OCI-LY7 (cell line): ENCODE data around the gene HLA-A. TPM values are rescaled to one million over a fixed set of nuclear protein-coding genes. Genes with fewer than 3 reads are reported as not detected.

Experiments used
- BruUV-seq: library from RNA; stranded (reverse); fragments of 400-500 nt; replicated peaks from 2 replicates; lab custom pipeline; 2021; lab: Mats Ljungman, UMichigan
- CTCF ChIA-PET: fragments of 300-600 bp; sonication (Branson Sonifier 250); formaldehyde crosslinking; loops from one replicate; lab custom pipeline; 2022; ENCODE audit warnings: antibody characterized with exemption; ENCODE audit not compliant: unreplicated experiment; lab: Charles Lee
- POLR2A ChIA-PET: fragments of 300-600 bp; sonication (Branson Sonifier 250); formaldehyde crosslinking; loops from one replicate; lab custom pipeline; 2022; ENCODE audit warnings: antibody characterized with exemption; lab: Charles Lee
- DNase-seq: peaks from one replicate; pipeline ENCODE4 v3.0.0-alpha.2; 2015; ENCODE audit warnings: low spot score
- H2AFZ ChIP-seq: fragments of 200-600 bp; sonication (generic), shearing (Covaris generic); 2 replicates; pipeline ENCODE4 v1.6.1; 2014; ENCODE audit warnings: mild to moderate bottlenecking, antibody characterized with exemption, low read length, moderate library complexity
- H3K27ac ChIP-seq: fragments of 200-600 bp; sonication (generic); 2 replicates; pipeline ENCODE4 v1.5.1; 2014; ENCODE audit warnings: mixed run types, low read depth, mild to moderate bottlenecking, moderate library complexity, low read length, inconsistent platforms; ENCODE audit not compliant: poor library complexity, severe bottlenecking
- H3K36me3 ChIP-seq: fragments of 200-600 bp; sonication (generic); 2 replicates; pipeline ENCODE4 v1.6.1; 2014; ENCODE audit warnings: mild to moderate bottlenecking, antibody characterized with exemption, low read length, moderate library complexity, mixed read lengths; ENCODE audit not compliant: insufficient read depth
- H3K4me1 ChIP-seq: fragments of 200-600 bp; sonication (generic); 2 replicates; pipeline ENCODE4 v1.5.1; 2014; ENCODE audit warnings: mild to moderate bottlenecking, low read length; ENCODE audit not compliant: insufficient read depth, poor library complexity, severe bottlenecking
- H3K4me2 ChIP-seq: fragments of 200-600 bp; sonication (generic); 2 replicates; pipeline ENCODE4 v1.6.1; 2014; ENCODE audit warnings: mild to moderate bottlenecking, low read length
- H3K4me3 ChIP-seq: fragments of 200-600 bp; sonication (generic); 2 replicates; pipeline ENCODE4 v1.5.1; 2014; ENCODE audit warnings: mild to moderate bottlenecking, low read depth, low read length; ENCODE audit not compliant: poor library complexity, severe bottlenecking
- H3K79me2 ChIP-seq: fragments of 200-600 bp; sonication (generic); 2 replicates; pipeline ENCODE4 v1.6.1; 2016; ENCODE audit warnings: low read depth, mild to moderate bottlenecking, low read length, moderate library complexity, mixed read lengths; ENCODE audit not compliant: insufficient read depth
- H3K9me2 ChIP-seq: fragments of 200-600 bp; sonication (generic); 2 replicates; pipeline ENCODE4 v1.6.1; 2016; ENCODE audit warnings: mild to moderate bottlenecking, low read length, mixed read lengths; ENCODE audit not compliant: insufficient read depth
- H3K9me3 ChIP-seq: fragments of 200-600 bp; sonication (generic); 2 replicates; pipeline ENCODE4 v1.6.1; 2014; ENCODE audit warnings: mild to moderate bottlenecking, mixed run types, low read length, mixed read lengths
- H4K20me1 ChIP-seq: fragments of 200-600 bp; sonication (generic); 2 replicates; pipeline ENCODE4 v1.6.1; 2014; ENCODE audit warnings: mild to moderate bottlenecking, antibody characterized with exemption, low read length, moderate library complexity, mixed read lengths; ENCODE audit not compliant: insufficient read depth
- EZH2phosphoT487 ChIP-seq: fragments of 200-600 bp; sonication (generic); IDR thresholded peaks from 2 replicates; pipeline ENCODE4 v1.6.1; 2018; ENCODE audit warnings: low read depth, borderline replicate concordance, mild to moderate bottlenecking, mixed run types, antibody characterized with exemption, low read length, moderate library complexity, mixed read lengths
- intact Hi-C: fragments of 100-400 bp; cut with micrococcal nuclease; formaldehyde crosslinking; loops from one replicate; pipeline ENCODE4 v1.10.0; 2022; ENCODE audit not compliant: unreplicated experiment
- total RNA-seq, 2 experiments: library from RNA; depleted of rRNA in 1 of 2; stranded (reverse); fragments of >200 nt in 1 of 2; shearing (Covaris generic) in 1 of 2; gene quantifications; 2 replicates each; pipeline ENCODE4 v1.2.3, GENCODE V29; 2014 to 2022
- TF ChIP-seq, protein P1 (sequence below): fragments of 200-600 bp; sonication (generic); conservative IDR thresholded peaks from 2 replicates; pipeline ENCODE4 v1.5.1; 2014; ENCODE audit warnings: mild to moderate bottlenecking, antibody characterized with exemption, low read length, moderate library complexity, mixed read lengths

The HLA-A gene
- total RNA-seq, 2 experiments from 2014 or later, result 393 to 672 TPM

DNA sequence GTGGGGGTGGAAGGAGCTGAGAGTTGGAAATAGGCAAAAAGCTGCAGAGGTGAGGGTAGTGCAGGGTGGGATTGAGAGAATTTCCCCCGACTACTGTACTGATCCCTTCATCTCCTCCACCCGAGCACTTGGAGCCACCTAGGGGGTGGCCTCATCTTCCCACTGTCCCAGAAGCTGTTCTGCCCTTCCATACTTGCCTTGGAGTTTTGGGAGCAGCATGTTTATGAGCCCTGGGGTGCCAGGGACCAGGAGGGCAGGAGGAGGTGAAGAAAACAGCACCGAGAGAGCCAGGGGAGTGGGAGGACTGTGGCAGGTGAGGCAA is 34.0 kb upstream of the HLA-A start:
- TF ChIP-seq, protein P1, sequence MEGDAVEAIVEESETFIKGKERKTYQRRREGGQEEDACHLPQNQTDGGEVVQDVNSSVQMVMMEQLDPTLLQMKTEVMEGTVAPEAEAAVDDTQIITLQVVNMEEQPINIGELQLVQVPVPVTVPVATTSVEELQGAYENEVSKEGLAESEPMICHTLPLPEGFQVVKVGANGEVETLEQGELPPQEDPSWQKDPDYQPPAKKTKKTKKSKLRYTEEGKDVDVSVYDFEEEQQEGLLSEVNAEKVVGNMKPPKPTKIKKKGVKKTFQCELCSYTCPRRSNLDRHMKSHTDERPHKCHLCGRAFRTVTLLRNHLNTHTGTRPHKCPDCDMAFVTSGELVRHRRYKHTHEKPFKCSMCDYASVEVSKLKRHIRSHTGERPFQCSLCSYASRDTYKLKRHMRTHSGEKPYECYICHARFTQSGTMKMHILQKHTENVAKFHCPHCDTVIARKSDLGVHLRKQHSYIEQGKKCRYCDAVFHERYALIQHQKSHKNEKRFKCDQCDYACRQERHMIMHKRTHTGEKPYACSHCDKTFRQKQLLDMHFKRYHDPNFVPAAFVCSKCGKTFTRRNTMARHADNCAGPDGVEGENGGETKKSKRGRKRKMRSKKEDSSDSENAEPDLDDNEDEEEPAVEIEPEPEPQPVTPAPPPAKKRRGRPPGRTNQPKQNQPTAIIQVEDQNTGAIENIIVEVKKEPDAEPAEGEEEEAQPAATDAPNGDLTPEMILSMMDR, result no peak
- no peak for TF ChIP-seq EZH2phosphoT487
- no peak for DNase-seq
- Histone ChIP-seq H3K36me3 (no peaks in the 10 kb centered on the region), H4K20me1 (no peaks in the 10 kb centered on the region), H3K79me2 (no peaks in the 10 kb centered on the region), H3K4me1 (no peaks in the 10 kb centered on the region), H2AFZ (no peak overlapping the region), H3K4me2 (no peak overlapping the region), H3K9me2 (no peaks in the 10 kb centered on the region), H3K27ac (no peak overlapping the region), H3K4me3 (no peak overlapping the region), H3K9me3 (no peaks in the 10 kb centered on the region)
- BruUV-seq, result no TSS peak
- ChIA-PET CTCF (no interaction called here), POLR2A (interaction anchor here (0.6 kb wide), 1 partner anchor 9 kb away, joined by 3 read pairs; no protein-coding TSS in a partner anchor)
- intact Hi-C loops, result no loop called here

DNA sequence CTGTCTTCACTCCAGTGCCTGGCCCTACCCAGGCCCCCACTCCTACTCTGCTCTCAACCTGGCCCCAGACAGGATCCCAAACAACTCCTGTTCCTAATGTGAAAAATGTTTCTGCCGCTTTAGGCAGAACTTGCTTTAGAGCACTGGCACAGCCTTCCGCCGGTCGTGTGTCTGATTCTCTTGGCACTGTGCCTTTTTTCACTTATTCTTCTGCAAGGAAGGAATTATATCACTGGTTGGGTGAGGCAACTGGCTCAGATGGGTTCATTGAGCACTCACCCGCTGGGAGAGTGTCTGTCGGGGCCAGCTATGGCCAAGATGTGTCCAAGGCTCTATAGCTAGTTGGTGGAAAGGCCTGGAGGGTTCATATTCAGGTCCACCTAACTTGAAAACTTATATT is 33.6 kb upstream of the HLA-A start:
- H3K4me3 ChIP-seq, result no peak overlapping the region
- H3K36me3 ChIP-seq, result no peaks in the 10 kb centered on the region
- no peaks in the 10 kb centered on the region for H4K20me1 ChIP-seq
- no peaks in the 10 kb centered on the region for H3K9me2 ChIP-seq
- no peaks in the 10 kb centered on the region for H3K4me1 ChIP-seq
- ChIA-PET CTCF (no interaction called here), POLR2A (no interaction called here)
- H3K27ac ChIP-seq, result no peak overlapping the region
- TF ChIP-seq, protein P1, result no peak
- no peak overlapping the region for H3K4me2 ChIP-seq
- BruUV-seq, result no TSS peak
- H3K9me3 ChIP-seq, result no peaks in the 10 kb centered on the region
- no peaks in the 10 kb centered on the region for H3K79me2 ChIP-seq
- no peak overlapping the region for H2AFZ ChIP-seq
- intact Hi-C loops, result no loop called here
- no peak for DNase-seq

DNA sequence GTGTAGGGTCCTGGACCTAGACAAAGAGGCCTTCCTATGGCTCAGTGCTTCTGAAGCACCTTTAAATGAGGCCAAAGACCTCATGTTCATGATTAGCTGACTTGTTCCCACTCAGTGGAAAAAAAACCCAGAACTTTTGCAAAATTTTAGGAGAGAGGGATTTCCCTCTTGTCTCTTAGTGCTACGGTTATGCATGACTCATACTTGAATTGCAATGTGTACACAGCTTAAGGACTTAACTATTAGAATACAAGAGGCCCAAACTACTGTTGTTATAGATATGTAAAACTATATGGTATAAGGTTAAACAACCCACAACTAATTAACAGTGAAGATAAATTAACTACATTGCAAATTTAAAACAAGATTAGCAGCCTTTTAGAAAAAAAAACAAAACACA is 32.3 kb upstream of the HLA-A start:
- ChIA-PET POLR2A (interaction anchor here (0.5 kb wide), 1 partner anchor 1587 kb away, joined by 3 read pairs; no protein-coding TSS in a partner anchor), CTCF (no interaction called here)
- intact Hi-C loops, result no loop called here
- no peak for DNase-seq
- H3K9me3 ChIP-seq, result no peaks in the 10 kb centered on the region
- BruUV-seq, result no TSS peak
- H3K4me3 ChIP-seq, result no peak overlapping the region
- H4K20me1 ChIP-seq, result no peaks in the 10 kb centered on the region
- H2AFZ ChIP-seq, result no peak overlapping the region
- no peaks in the 10 kb centered on the region for H3K4me1 ChIP-seq
- TF ChIP-seq, protein P1, result no peak
- TF ChIP-seq EZH2phosphoT487, result no peak
- no peak overlapping the region for H3K27ac ChIP-seq
- no peaks in the 10 kb centered on the region for H3K79me2 ChIP-seq
- H3K9me2 ChIP-seq, result no peaks in the 10 kb centered on the region
- no peak overlapping the region for H3K4me2 ChIP-seq
- H3K36me3 ChIP-seq, result no peaks in the 10 kb centered on the region
